Measurements from ENCODE around the gene PRKCZ.

The PRKCZ gene

GRCh38 chr1:2168535-2168934 lies 118.3 kb downstream of the PRKCZ start:
- H3K4me3 ChIP-seq (ENCODE audit: low read depth, low read length): no peak overlapping the region
- no peak for TF ChIP-seq CTCF (IDR thresholded peaks at IDR 0.05; ENCODE audit: control insufficient read depth, extremely low read depth, insufficient read depth)
- no peak for DNase-seq (ENCODE audit: low read depth)

- no peak overlapping the region for H3K4me3 ChIP-seq (ENCODE audit: low read depth, low read length)
- TF ChIP-seq CTCF (IDR thresholded peaks at IDR 0.05; ENCODE audit: control insufficient read depth, extremely low read depth, insufficient read depth): no peak
These were observed 119.1 kb downstream of the PRKCZ start for GRCh38 chr1:2169200-2169836.

GRCh38 chr1:2170211-2170610 lies 120.0 kb downstream of the PRKCZ start:
- DNase-seq (ENCODE audit: low read depth): no peak
- H3K4me3 ChIP-seq (ENCODE audit: low read depth, low read length): no peak overlapping the region
- no peak for TF ChIP-seq CTCF (IDR thresholded peaks at IDR 0.05; ENCODE audit: control insufficient read depth, extremely low read depth, insufficient read depth)

More at GRCh38 chr1:2169200-2169836, 119.1 kb downstream of the PRKCZ start:
- DNase-seq (ENCODE audit: low read depth): no peak

GRCh38 chr1:2172012-2172411 lies 121.8 kb downstream of the PRKCZ start:
- no peak for TF ChIP-seq CTCF (IDR thresholded peaks at IDR 0.05; ENCODE audit: control insufficient read depth, extremely low read depth, insufficient read depth)
- DNase-seq (ENCODE audit: low read depth): no peak
- no peak overlapping the region for H3K4me3 ChIP-seq (ENCODE audit: low read depth, low read length)

GRCh38 chr1:2172551-2173146 lies 122.4 kb downstream of the PRKCZ start:
- no peak for TF ChIP-seq CTCF (IDR thresholded peaks at IDR 0.05; ENCODE audit: control insufficient read depth, extremely low read depth, insufficient read depth)
- H3K4me3 ChIP-seq (ENCODE audit: low read depth, low read length): no peak overlapping the region
- no peak for DNase-seq (ENCODE audit: low read depth)

GRCh38 chr1:2173546-2174347 lies 123.5 kb downstream of the PRKCZ start:
- no peak for TF ChIP-seq CTCF (IDR thresholded peaks at IDR 0.05; ENCODE audit: control insufficient read depth, extremely low read depth, insufficient read depth)

More at GRCh38 chr1:2173546-2174347, 123.5 kb downstream of the PRKCZ start:
- no peak overlapping the region for H3K4me3 ChIP-seq (ENCODE audit: low read depth, low read length)
- no peak for DNase-seq (ENCODE audit: low read depth)

All from LNCaP clone FGC (cell line).